Endothelial cell of umbilical vein (primary cell): Measurements from ENCODE around the gene DNAI1. TPM values are rescaled to one million over a fixed set of nuclear protein-coding genes. Genes with fewer than 3 reads are reported as not detected.

Experiments
- BruUV-seq: library from RNA; stranded (reverse); fragments of 400-500 nt; replicated peaks from 2 replicates; lab custom pipeline; 2021; lab: Mats Ljungman, UMichigan
- CTCF ChIA-PET: fragments of 300-600, 350-600 bp; sonication (Branson Sonifier 250); formaldehyde crosslinking; loops from one replicate; lab custom pipeline; 2021; ENCODE audit warnings: antibody characterized with exemption, inconsistent platforms; lab: Charles Lee
- POLR2A ChIA-PET: fragments of 300-600, 350-600 bp; sonication (Branson Sonifier 250); formaldehyde crosslinking; loops from one replicate; lab custom pipeline; 2021; ENCODE audit warnings: antibody characterized with exemption, inconsistent platforms; lab: Charles Lee
- DNase-seq: peaks from one replicate; pipeline ENCODE4 v3.0.0-alpha.2; 2011; ENCODE audit warnings: low read depth, low spot score
- FAIRE-seq: peaks from 2 replicates; lab custom pipeline; 2011; peaks lifted over from hg19 to GRCh38; lab: Jason Lieb, UNC
- H2AFZ ChIP-seq: 2 replicates; pipeline ENCODE4 v1.6.0; 2012; ENCODE audit warnings: low read depth, low read length, control low read depth, inconsistent platforms
- H3K27ac ChIP-seq: 2 replicates; pipeline ENCODE4 v1.5.1; 2011; ENCODE audit warnings: low read depth, mild to moderate bottlenecking, control low read depth, low read length, moderate library complexity; ENCODE audit not compliant: insufficient read depth
- H3K27me3 ChIP-seq, 2 experiments: 2 replicates each; pipeline versions ENCODE4 v1.6.0 to v1.6.1; 2011; ENCODE audit warnings: low read length in 2 of 2, mixed read lengths in 1 of 2; ENCODE audit not compliant: control insufficient read depth in 2 of 2, insufficient read depth in 2 of 2
- H3K36me3 ChIP-seq, 2 experiments: 2 replicates in 1 of 2; 3 replicates in 1 of 2; pipeline ENCODE4 v1.5.1; 2011; ENCODE audit warnings: low read length in 2 of 2, mild to moderate bottlenecking in 1 of 2, moderate library complexity in 1 of 2; ENCODE audit not compliant: control insufficient read depth in 2 of 2, insufficient read depth in 2 of 2; ENCODE audit errors: extremely low read depth in 1 of 2
- H3K4me1 ChIP-seq: 3 replicates; pipeline ENCODE4 v1.5.1; 2011; ENCODE audit warnings: mild to moderate bottlenecking, low read length; ENCODE audit not compliant: control insufficient read depth, insufficient read depth; ENCODE audit errors: extremely low read depth
- H3K4me2 ChIP-seq: 2 replicates; pipeline ENCODE4 v1.6.1; 2011; ENCODE audit warnings: low read length, control low read depth, mixed read lengths; ENCODE audit not compliant: insufficient read depth
- H3K4me3 ChIP-seq, 3 experiments: fragments of 200-600 bp in 1 of 3; sonication (generic), shearing (Covaris generic) in 1 of 3; replicated peaks in 1 of 3; 2 replicates each; pipeline ENCODE4 v1.5.1; 2011 to 2016; ENCODE audit warnings: control low read depth in 3 of 3, low read length in 3 of 3, mild to moderate bottlenecking in 2 of 3, inconsistent platforms in 1 of 3, low read depth in 1 of 3, moderate library complexity in 1 of 3; ENCODE audit not compliant: insufficient read depth in 1 of 3
- H3K79me2 ChIP-seq: 2 replicates; pipeline ENCODE4 v1.6.0; 2012; ENCODE audit warnings: low read length, inconsistent platforms; ENCODE audit not compliant: control insufficient read depth, insufficient read depth
- H3K9ac ChIP-seq: replicated peaks from 2 replicates; pipeline ENCODE3; 2011; ENCODE audit warnings: low read length, control low read depth; ENCODE audit not compliant: insufficient read depth; ENCODE audit errors: extremely low read depth
- H3K9me1 ChIP-seq: replicated peaks from 3 replicates; pipeline ENCODE4 v1.6.0; 2011; ENCODE audit warnings: mild to moderate bottlenecking, low read length; ENCODE audit not compliant: control insufficient read depth, insufficient read depth; ENCODE audit errors: extremely low read depth
- H3K9me3 ChIP-seq: replicated peaks from 2 replicates; pipeline ENCODE4 v1.5.1; 2012; ENCODE audit warnings: low read length, inconsistent platforms; ENCODE audit not compliant: control insufficient read depth, insufficient read depth
- H4K20me1 ChIP-seq: replicated peaks from 2 replicates; pipeline ENCODE3; 2011; ENCODE audit warnings: mild to moderate bottlenecking, low read length; ENCODE audit not compliant: control insufficient read depth, insufficient read depth; ENCODE audit errors: extremely low read depth
- EZH2 ChIP-seq: IDR thresholded peaks from 2 replicates; pipeline ENCODE4 v1.6.1; 2012; ENCODE audit warnings: borderline replicate concordance, low read depth, mild to moderate bottlenecking, moderate library complexity, low read length, inconsistent platforms; ENCODE audit not compliant: severe bottlenecking
- FOS ChIP-seq: IDR thresholded peaks from 2 replicates; pipeline ENCODE4 v1.6.1; 2011; ENCODE audit warnings: mild to moderate bottlenecking, low read length, moderate library complexity, borderline replicate concordance; ENCODE audit not compliant: insufficient read depth
- GATA2 ChIP-seq: IDR thresholded peaks from 2 replicates; pipeline ENCODE4 v1.7.0; 2011; ENCODE audit warnings: low read depth, mild to moderate bottlenecking, moderate library complexity, mixed read lengths, low read length; ENCODE audit not compliant: insufficient read length, insufficient read depth
- JUN ChIP-seq: IDR thresholded peaks from 2 replicates; pipeline ENCODE4 v1.6.1; 2011; ENCODE audit warnings: borderline replicate concordance, low read depth; ENCODE audit not compliant: insufficient read length, insufficient read depth
- MYC ChIP-seq: IDR thresholded peaks from one replicate; pipeline ENCODE4 v1.6.1; 2011; ENCODE audit warnings: mild to moderate bottlenecking, low read depth, low read length
- POLR2A ChIP-seq: IDR thresholded peaks from 2 replicates; pipeline ENCODE4 v1.6.1; 2012; ENCODE audit warnings: low read depth, mild to moderate bottlenecking, control low read depth, low read length
- POLR2AphosphoS5 ChIP-seq: IDR thresholded peaks from 2 replicates; pipeline ENCODE4 v1.6.1; 2012; ENCODE audit warnings: low read depth, mild to moderate bottlenecking, control low read depth, low read length, moderate library complexity; ENCODE audit not compliant: insufficient read depth
- dilution Hi-C: fragments of 300-500 bp; cut with MboI; formaldehyde crosslinking; loops from one replicate; pipeline ENCODE4 v1.15.0; 2019; ENCODE audit warnings: low sequenced_read_pairs; ENCODE audit not compliant: extremely low pct_ligation_motif_present
- intact Hi-C: fragments of 100-400 bp; cut with micrococcal nuclease; formaldehyde crosslinking; loops from one replicate; pipeline ENCODE4 v1.10.0; 2022
- polyA plus RNA-seq, 4 experiments: library from polyadenylated mRNA; depleted of rRNA in 3 of 4; stranded (reverse) in 3 of 4; unstranded in 1 of 4; fragments of >200 nt; gene quantifications; 2 replicates each; pipeline versions ENCODE4 v1.2.1 to v1.2.3, GENCODE V29; 2011 to 2012; ENCODE audit warnings: missing spikeins in 1 of 4
- total RNA-seq: library from RNA; stranded (reverse); gene quantifications from 2 replicates; pipeline ENCODE4 v1.2.3, GENCODE V29; 2021
- TF ChIP-seq, protein P1 (sequence below): IDR thresholded peaks from 2 replicates; pipeline ENCODE4 v1.6.1; 2011; ENCODE audit not compliant: insufficient read depth, insufficient read length
- TF ChIP-seq, protein P2 (sequence below), 2 donors: IDR thresholded peaks; 1 replicate in 1 of 2; 2 replicates in 1 of 2; pipeline ENCODE4 v1.5.1; 2011; ENCODE audit warnings: low read length in 2 of 2, mild to moderate bottlenecking in 2 of 2, moderate library complexity in 2 of 2, control low read depth in 1 of 2, inconsistent platforms in 1 of 2, low read depth in 1 of 2; ENCODE audit not compliant: insufficient read depth in 1 of 2; ENCODE audit errors: extremely low read depth in 1 of 2

The DNAI1 gene
- total and polyA plus RNA-seq, 2 donors (not counting 3 experiments of a cell fraction or from before 2014, with no cell fraction given) = not detected

DNA sequence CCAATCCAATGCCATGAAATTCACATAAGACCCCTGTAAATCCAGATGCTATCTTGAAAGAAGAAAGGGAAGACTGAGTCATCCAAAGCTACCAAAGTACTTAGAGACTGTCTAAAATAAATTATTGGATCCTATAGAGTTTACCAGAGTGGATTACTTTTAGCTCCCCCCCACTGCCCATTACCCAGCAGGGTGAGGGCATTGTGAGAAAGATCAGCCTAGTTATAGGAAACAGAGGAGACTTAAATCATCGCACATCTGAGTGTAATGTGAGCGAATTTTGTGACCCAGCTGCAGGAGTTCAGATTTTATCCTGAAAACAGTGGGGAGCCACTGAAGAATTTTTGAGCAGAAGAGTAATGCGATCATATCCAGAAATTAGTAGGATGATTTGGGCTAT lies 65.7 kb downstream of the DNAI1 start:
- Histone ChIP-seq H3K9me3 (no peaks in the 10 kb centered on the region), H3K9ac (no peak overlapping the region), H2AFZ (no peak overlapping the region), H3K27ac (no peak overlapping the region), H3K9me1 (no peaks in the 10 kb centered on the region), H3K36me3 (no peaks in the 10 kb centered on the region), H3K79me2 (no peaks in the 10 kb centered on the region), H3K4me2 (no peak overlapping the region), H3K27me3 (peaks cover 6 to 22% of the 10 kb centered on the region in 2 experiments), H3K4me3 (no peak overlapping the region), H4K20me1 (no peaks in the 10 kb centered on the region), H3K4me1 (peaks cover 3% of the 10 kb centered on the region)
- CTCF ChIA-PET = interaction anchor here (0.6 to 3.0 kb wide), 5 partner anchors 10 to 120 kb away, joined by 3 to 10 read pairs (median 6); no protein-coding TSS in a partner anchor
- BruUV-seq = no TSS peak
- POLR2A ChIA-PET = no interaction called here
- DNase-seq (no peak), FAIRE-seq (no peak)
- dilution Hi-C loops = loop anchor here (25.0 kb wide), 1 partner anchor 112 kb away; no protein-coding TSS in a partner anchor
- TF ChIP-seq FOS (no peak), EZH2 (no peak), GATA2 (no peak)
- TF ChIP-seq, protein P1, sequence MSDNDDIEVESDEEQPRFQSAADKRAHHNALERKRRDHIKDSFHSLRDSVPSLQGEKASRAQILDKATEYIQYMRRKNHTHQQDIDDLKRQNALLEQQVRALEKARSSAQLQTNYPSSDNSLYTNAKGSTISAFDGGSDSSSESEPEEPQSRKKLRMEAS = no peak
- intact Hi-C loops = no loop called here

DNA sequence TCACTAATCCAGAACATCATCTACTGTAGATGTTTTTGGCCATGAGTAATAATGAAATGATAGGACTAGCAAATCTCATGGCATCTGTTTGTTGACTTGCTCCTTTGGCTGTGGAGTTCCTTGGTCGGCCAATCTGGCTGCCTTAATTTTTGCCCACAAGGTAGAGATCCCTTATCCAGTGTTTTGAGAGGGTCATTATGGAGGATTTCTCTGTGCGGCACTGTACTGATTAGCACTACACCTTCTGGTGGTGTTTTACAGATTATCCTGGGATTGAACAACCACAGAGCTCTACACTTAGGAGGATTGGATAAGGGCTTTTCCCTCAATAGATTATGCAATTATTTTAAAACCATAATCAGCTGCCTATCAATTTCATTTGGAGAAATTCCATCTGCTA lies 67.4 kb downstream of the DNAI1 start:
- no peaks in the 10 kb centered on the region for H3K36me3 ChIP-seq
- no peak overlapping the region for H3K9ac ChIP-seq
- dilution Hi-C loops = no loop called here
- FAIRE-seq (no peak), DNase-seq (no peak)
- CTCF ChIA-PET = no interaction called here
- no TSS peak for BruUV-seq
- no peak for TF ChIP-seq FOS
- no peak for TF ChIP-seq EZH2
- TF ChIP-seq POLR2AphosphoS5 = no peak
- no peak for TF ChIP-seq GATA2
- TF ChIP-seq, protein P1 = no peak
- no peak for TF ChIP-seq JUN
- TF ChIP-seq, protein P2, sequence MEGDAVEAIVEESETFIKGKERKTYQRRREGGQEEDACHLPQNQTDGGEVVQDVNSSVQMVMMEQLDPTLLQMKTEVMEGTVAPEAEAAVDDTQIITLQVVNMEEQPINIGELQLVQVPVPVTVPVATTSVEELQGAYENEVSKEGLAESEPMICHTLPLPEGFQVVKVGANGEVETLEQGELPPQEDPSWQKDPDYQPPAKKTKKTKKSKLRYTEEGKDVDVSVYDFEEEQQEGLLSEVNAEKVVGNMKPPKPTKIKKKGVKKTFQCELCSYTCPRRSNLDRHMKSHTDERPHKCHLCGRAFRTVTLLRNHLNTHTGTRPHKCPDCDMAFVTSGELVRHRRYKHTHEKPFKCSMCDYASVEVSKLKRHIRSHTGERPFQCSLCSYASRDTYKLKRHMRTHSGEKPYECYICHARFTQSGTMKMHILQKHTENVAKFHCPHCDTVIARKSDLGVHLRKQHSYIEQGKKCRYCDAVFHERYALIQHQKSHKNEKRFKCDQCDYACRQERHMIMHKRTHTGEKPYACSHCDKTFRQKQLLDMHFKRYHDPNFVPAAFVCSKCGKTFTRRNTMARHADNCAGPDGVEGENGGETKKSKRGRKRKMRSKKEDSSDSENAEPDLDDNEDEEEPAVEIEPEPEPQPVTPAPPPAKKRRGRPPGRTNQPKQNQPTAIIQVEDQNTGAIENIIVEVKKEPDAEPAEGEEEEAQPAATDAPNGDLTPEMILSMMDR (IDR thresholded peaks at IDR 0.05; ENCODE audit: extremely low read depth in 1 of 2, insufficient read depth in 1 of 2, low read depth in 1 of 2, low read length in 2 of 2) = no peak
- TF ChIP-seq MYC = no peak
- no peak for TF ChIP-seq POLR2A
- no peaks in the 10 kb centered on the region for H3K9me3 ChIP-seq
- H4K20me1 ChIP-seq = no peaks in the 10 kb centered on the region
- no peak overlapping the region for H3K4me2 ChIP-seq
- peaks cover 3 to 20% of the 10 kb centered on the region in 2 experiments for H3K27me3 ChIP-seq
- H3K4me3 ChIP-seq = no peak overlapping the region
- peaks cover 3% of the 10 kb centered on the region for H3K4me1 ChIP-seq
- intact Hi-C loops = no loop called here
- no peaks in the 10 kb centered on the region for H3K79me2 ChIP-seq
- no peaks in the 10 kb centered on the region for H3K9me1 ChIP-seq
- H2AFZ ChIP-seq = no peak overlapping the region
- H3K27ac ChIP-seq = no peak overlapping the region
- POLR2A ChIA-PET = no interaction called here
